ENCODE data around the gene PRKRA.

The PRKRA gene

GRCh38 chr2:178449700-178450523 lies 1.1 kb downstream of the PRKRA start:
- no peak for DNase-seq (ENCODE audit: extremely low read depth, low read depth)
- peak overlapping the region; percentile 76 for H3K4me3 ChIP-seq (replicated peaks; ENCODE audit: low read depth, low read length)
- TF ChIP-seq CTCF (IDR thresholded peaks at IDR 0.05; ENCODE audit: low read depth, low read length, missing control alignments): no peak

GRCh38 chr2:178448968-178449661 lies 1.9 kb downstream of the PRKRA start:
- peak overlapping the region; percentile 76; the same call in 1 of the 2 replicates for H3K4me3 ChIP-seq (replicated peaks; ENCODE audit: low read depth, low read length)
- no peak for TF ChIP-seq CTCF (IDR thresholded peaks at IDR 0.05; ENCODE audit: low read depth, low read length, missing control alignments)
- no peak for DNase-seq (ENCODE audit: extremely low read depth, low read depth)

- no peak for DNase-seq (ENCODE audit: extremely low read depth, low read depth)
- no peak overlapping the region for H3K4me3 ChIP-seq (replicated peaks; ENCODE audit: low read depth, low read length)
- TF ChIP-seq CTCF (IDR thresholded peaks at IDR 0.05; ENCODE audit: low read depth, low read length, missing control alignments): no peak
Measured at GRCh38 chr2:178441426-178441825, 9.5 kb downstream of the PRKRA start.

- DNase-seq (ENCODE audit: extremely low read depth, low read depth): no peak
- H3K4me3 ChIP-seq (replicated peaks; ENCODE audit: low read depth, low read length): no peak overlapping the region
- no peak for TF ChIP-seq CTCF (IDR thresholded peaks at IDR 0.05; ENCODE audit: low read depth, low read length, missing control alignments)
Measured at GRCh38 chr2:178436662-178437061, 14.3 kb downstream of the PRKRA start.

- no peak overlapping the region for H3K4me3 ChIP-seq (replicated peaks; ENCODE audit: low read depth, low read length)
- TF ChIP-seq CTCF (IDR thresholded peaks at IDR 0.05; ENCODE audit: low read depth, low read length, missing control alignments): no peak
- no peak for DNase-seq (ENCODE audit: extremely low read depth, low read depth)
Measured at GRCh38 chr2:178429336-178429735, 21.6 kb downstream of the PRKRA start.

- TF ChIP-seq CTCF (IDR thresholded peaks at IDR 0.05; ENCODE audit: low read depth, low read length, missing control alignments): no peak
- DNase-seq (ENCODE audit: extremely low read depth, low read depth): no peak
- H3K4me3 ChIP-seq (replicated peaks; ENCODE audit: low read depth, low read length): no peak overlapping the region
Measured at GRCh38 chr2:178428396-178428806, 22.6 kb downstream of the PRKRA start.
